OCI-LY1 (cell line): Measurements from ENCODE around the gene KXD1.

ENCODE experiments used
- H2AFZ ChIP-seq: fragments of 200-600 bp; sonication (generic), shearing (Covaris generic); 2 replicates; pipeline ENCODE4 v1.6.0; 2014; ENCODE audit warnings: antibody characterized with exemption, mild to moderate bottlenecking, low read length
- H3F3A ChIP-seq: fragments of 200-600 bp; sonication (generic), shearing (Covaris generic); 2 replicates; pipeline ENCODE4 v1.6.0; 2014; ENCODE audit warnings: mild to moderate bottlenecking, antibody characterized with exemption, low read length, moderate library complexity; ENCODE audit not compliant: insufficient read depth
- H3K27ac ChIP-seq: fragments of 200-600 bp; sonication (generic); 2 replicates; pipeline ENCODE4 v1.5.1; 2014; ENCODE audit warnings: low read length, mixed run types, mild to moderate bottlenecking, low read depth; ENCODE audit not compliant: poor library complexity, severe bottlenecking
- H3K27me3 ChIP-seq: fragments of 200-600 bp; sonication (generic); 2 replicates; pipeline ENCODE4 v1.6.0; 2014; ENCODE audit warnings: antibody characterized with exemption, mild to moderate bottlenecking, low read length, moderate library complexity; ENCODE audit not compliant: insufficient read depth
- H3K36me3 ChIP-seq: fragments of 200-600 bp; sonication (generic); 2 replicates; pipeline ENCODE4 v1.6.1; 2014; ENCODE audit warnings: mild to moderate bottlenecking, antibody characterized with exemption, low read length, moderate library complexity, mixed read lengths; ENCODE audit not compliant: insufficient read depth
- H3K4me1 ChIP-seq: fragments of 200-600 bp; sonication (generic); 2 replicates; pipeline ENCODE4 v1.5.1; 2014; ENCODE audit warnings: mild to moderate bottlenecking, low read length, moderate library complexity; ENCODE audit not compliant: insufficient read depth, severe bottlenecking
- H3K4me2 ChIP-seq: fragments of 200-600 bp; sonication (generic), shearing (Covaris generic); 2 replicates; pipeline ENCODE4 v1.6.1; 2014; ENCODE audit warnings: low read length
- H3K4me3 ChIP-seq: fragments of 200-600 bp; sonication (generic); 2 replicates; pipeline ENCODE4 v1.5.1; 2014; ENCODE audit warnings: low read length, low read depth, mild to moderate bottlenecking, mixed read lengths; ENCODE audit not compliant: poor library complexity, severe bottlenecking
- H3K79me2 ChIP-seq: fragments of 200-600 bp; shearing (Covaris generic); 2 replicates; pipeline ENCODE4 v1.6.1; 2016; ENCODE audit warnings: mixed run types, low read length, mixed read lengths; ENCODE audit not compliant: insufficient read depth
- H3K9ac ChIP-seq: fragments of 200-600 bp; sonication (generic), shearing (Covaris generic); 2 replicates; pipeline ENCODE4 v1.6.1; 2014; ENCODE audit warnings: mild to moderate bottlenecking, low read length, mixed read lengths
- H3K9me2 ChIP-seq: fragments of 200-600 bp; sonication (generic), shearing (Covaris generic); 2 replicates; pipeline ENCODE4 v1.6.1; 2014; ENCODE audit warnings: low read depth, mild to moderate bottlenecking, low read length, mixed read lengths
- H3K9me3 ChIP-seq: fragments of 200-600 bp; shearing (Covaris generic); 2 replicates; pipeline ENCODE4 v1.6.1; 2014; ENCODE audit warnings: low read length, mixed read lengths
- H4K20me1 ChIP-seq: fragments of 200-600 bp; sonication (generic), shearing (Covaris generic); 2 replicates; pipeline ENCODE4 v1.6.0; 2016; ENCODE audit warnings: mild to moderate bottlenecking, low read length; ENCODE audit not compliant: insufficient read depth
- EZH2 ChIP-seq: fragments of 200-600 bp; sonication (generic), shearing (Covaris generic); IDR thresholded peaks from 2 replicates; pipeline ENCODE4 v1.8.0; 2017; ENCODE audit warnings: borderline replicate concordance, mixed run types, mild to moderate bottlenecking, antibody characterized with exemption, low read length, moderate library complexity, mixed read lengths
- TF ChIP-seq, protein P1 (sequence below): fragments of 200-600 bp; sonication (generic), shearing (Covaris generic); IDR thresholded peaks from 2 replicates; pipeline ENCODE4 v1.5.1; 2017; ENCODE audit warnings: mild to moderate bottlenecking, antibody characterized with exemption, low read length, moderate library complexity, mixed read lengths

Gene KXD1

GRCh38 chr19:18551631-18552030 lies 6.0 kb upstream of the KXD1 start:
- H3K36me3 ChIP-seq: no peaks in the 10 kb centered on the region; the same call in 1 of the 2 replicates
- H3K27ac ChIP-seq: no peak overlapping the region
- TF ChIP-seq, protein P1, sequence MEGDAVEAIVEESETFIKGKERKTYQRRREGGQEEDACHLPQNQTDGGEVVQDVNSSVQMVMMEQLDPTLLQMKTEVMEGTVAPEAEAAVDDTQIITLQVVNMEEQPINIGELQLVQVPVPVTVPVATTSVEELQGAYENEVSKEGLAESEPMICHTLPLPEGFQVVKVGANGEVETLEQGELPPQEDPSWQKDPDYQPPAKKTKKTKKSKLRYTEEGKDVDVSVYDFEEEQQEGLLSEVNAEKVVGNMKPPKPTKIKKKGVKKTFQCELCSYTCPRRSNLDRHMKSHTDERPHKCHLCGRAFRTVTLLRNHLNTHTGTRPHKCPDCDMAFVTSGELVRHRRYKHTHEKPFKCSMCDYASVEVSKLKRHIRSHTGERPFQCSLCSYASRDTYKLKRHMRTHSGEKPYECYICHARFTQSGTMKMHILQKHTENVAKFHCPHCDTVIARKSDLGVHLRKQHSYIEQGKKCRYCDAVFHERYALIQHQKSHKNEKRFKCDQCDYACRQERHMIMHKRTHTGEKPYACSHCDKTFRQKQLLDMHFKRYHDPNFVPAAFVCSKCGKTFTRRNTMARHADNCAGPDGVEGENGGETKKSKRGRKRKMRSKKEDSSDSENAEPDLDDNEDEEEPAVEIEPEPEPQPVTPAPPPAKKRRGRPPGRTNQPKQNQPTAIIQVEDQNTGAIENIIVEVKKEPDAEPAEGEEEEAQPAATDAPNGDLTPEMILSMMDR: no peak
- TF ChIP-seq EZH2: no peak
- H3K9me2 ChIP-seq: no peaks in the 10 kb centered on the region
- H4K20me1 ChIP-seq: no peaks in the 10 kb centered on the region
- H3F3A ChIP-seq: no peaks in the 10 kb centered on the region
- H3K4me3 ChIP-seq: no peak overlapping the region
- no peak overlapping the region for H2AFZ ChIP-seq
- H3K9ac ChIP-seq: no peak overlapping the region
- no peaks in the 10 kb centered on the region for H3K9me3 ChIP-seq
- H3K4me1 ChIP-seq: peaks cover 14% of the 10 kb centered on the region
- no peak overlapping the region for H3K4me2 ChIP-seq
- H3K79me2 ChIP-seq: no peaks in the 10 kb centered on the region
- no peaks in the 10 kb centered on the region for H3K27me3 ChIP-seq

GRCh38 chr19:18558202-18558555 lies 509 bp downstream of the KXD1 start:
- H4K20me1 ChIP-seq: no peaks in the 10 kb centered on the region
- no peak overlapping the region for H2AFZ ChIP-seq
- H3K4me1 ChIP-seq: peaks cover 35% of the 10 kb centered on the region
- H3K9ac ChIP-seq: peak overlapping the region; percentile 91
- H3K36me3 ChIP-seq: peaks cover 17% of the 10 kb centered on the region
- peaks cover 13% of the 10 kb centered on the region for H3K79me2 ChIP-seq
- H3K27ac ChIP-seq: peak overlapping the region; percentile 55
- no peaks in the 10 kb centered on the region for H3F3A ChIP-seq
- peak overlapping the region; percentile 82 for H3K4me3 ChIP-seq
- no peaks in the 10 kb centered on the region for H3K9me3 ChIP-seq
- H3K9me2 ChIP-seq: no peaks in the 10 kb centered on the region
- peak overlapping the region; percentile 97 for H3K4me2 ChIP-seq
- no peaks in the 10 kb centered on the region for H3K27me3 ChIP-seq
- TF ChIP-seq EZH2: no peak
- TF ChIP-seq, protein P1: no peak

DNA sequence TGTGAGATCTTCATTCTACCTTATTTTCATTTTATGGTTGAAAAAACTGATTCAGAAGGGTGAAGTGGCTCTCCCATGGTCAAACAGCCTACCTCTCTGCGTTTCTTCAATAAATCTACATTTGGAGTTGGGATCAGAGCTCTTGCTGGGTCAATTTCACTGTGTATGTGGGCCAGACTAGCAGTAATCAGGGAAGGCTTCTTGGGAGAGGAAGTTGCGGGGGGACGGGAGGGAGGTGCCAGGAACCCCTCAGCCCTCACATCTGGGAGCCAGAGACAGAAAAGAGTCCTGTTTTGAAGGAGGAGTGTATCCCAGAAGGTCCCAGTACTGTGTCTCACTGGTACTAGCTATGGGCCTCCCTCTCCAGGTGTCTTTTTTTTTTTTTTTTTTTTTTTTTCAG lies 934 bp downstream of the KXD1 start:
- H3K9ac ChIP-seq: peak overlapping the region; percentile 91
- H4K20me1 ChIP-seq: no peaks in the 10 kb centered on the region
- H3K9me3 ChIP-seq: no peaks in the 10 kb centered on the region
- H3K79me2 ChIP-seq: peaks cover 13% of the 10 kb centered on the region
- TF ChIP-seq, protein P1: no peak
- no peak for TF ChIP-seq EZH2
- H3K27ac ChIP-seq: peak overlapping the region; percentile 55
- peak overlapping the region; percentile 82 for H3K4me3 ChIP-seq
- H3K9me2 ChIP-seq: no peaks in the 10 kb centered on the region
- peaks cover 30% of the 10 kb centered on the region for H3K4me1 ChIP-seq
- peak overlapping the region; percentile 97 for H3K4me2 ChIP-seq
- peaks cover 19% of the 10 kb centered on the region for H3K36me3 ChIP-seq
- H3F3A ChIP-seq: no peaks in the 10 kb centered on the region
- H2AFZ ChIP-seq: no peak overlapping the region
- no peaks in the 10 kb centered on the region for H3K27me3 ChIP-seq
